H54 (cell line): ENCODE data around the gene STOX1.
"Not testable (repeated sequence)": the region's sequence is repeated elsewhere in the genome, so short reads cannot be mapped to it uniquely, and the experiment has no call there.

ENCODE experiments used
- DNase-seq: peaks from one replicate; pipeline ENCODE4 v3.0.0; 2011; ENCODE audit warnings: low spot score, mixed read lengths; ENCODE audit not compliant: insufficient read length
- FAIRE-seq: peaks from 3 replicates; lab custom pipeline; 2011; peaks lifted over from hg19 to GRCh38; lab: Jason Lieb, UNC
- POLR2A ChIP-seq: IDR thresholded peaks from 2 replicates; pipeline ENCODE4 v1.6.1; 2011; ENCODE audit warnings: low read depth, mild to moderate bottlenecking, low read length

STOX1 gene

GRCh38 chr10:68826764-68827591 is at the start of gene STOX1:
STOX1 (plus strand) TSS chr10:68827531; CDS start chr10:68827624, 93 bp downstream.
- TF ChIP-seq POLR2A = no peak
- FAIRE-seq = no peak
- peak; percentile 77 for DNase-seq

GRCh38 chr10:68781613-68782574 is 45.4 kb upstream of the STOX1 start:
- no peak for DNase-seq
- TF ChIP-seq POLR2A = no peak
- no peak for FAIRE-seq

- TF ChIP-seq POLR2A = no peak
- FAIRE-seq = no peak
- DNase-seq = no peak
Observed at GRCh38 chr10:68784476-68784875, 42.9 kb upstream of the STOX1 start.

GRCh38 chr10:68787813-68788212 is 39.5 kb upstream of the STOX1 start:
- FAIRE-seq = no peak
- TF ChIP-seq POLR2A = no peak
- no peak for DNase-seq

GRCh38 chr10:68790476-68790875 is 36.9 kb upstream of the STOX1 start:
- DNase-seq (no peak), FAIRE-seq (no peak)
- no peak for TF ChIP-seq POLR2A

- TF ChIP-seq POLR2A = no peak
- FAIRE-seq (no peak), DNase-seq (no peak)
Observed at GRCh38 chr10:68792115-68792514, 35.2 kb upstream of the STOX1 start.

- TF ChIP-seq POLR2A = no peak
- FAIRE-seq (no peak), DNase-seq (no peak)
Observed at GRCh38 chr10:68795886-68796532, 31.3 kb upstream of the STOX1 start.

GRCh38 chr10:68796605-68797004 is 30.7 kb upstream of the STOX1 start:
- TF ChIP-seq POLR2A = no peak
- FAIRE-seq (no peak), DNase-seq (no peak)

- DNase-seq = no peak
- FAIRE-seq = no peak
- TF ChIP-seq POLR2A = no peak
Observed at GRCh38 chr10:68800211-68800610, 27.1 kb upstream of the STOX1 start.

GRCh38 chr10:68804692-68805091 is 22.6 kb upstream of the STOX1 start:
- TF ChIP-seq POLR2A = no peak
- DNase-seq (no peak), FAIRE-seq (no peak)

GRCh38 chr10:68810830-68811229 is 16.5 kb upstream of the STOX1 start:
- not testable (repeated sequence) for FAIRE-seq, DNase-seq

GRCh38 chr10:68811314-68812009 is 15.9 kb upstream of the STOX1 start:
- FAIRE-seq (no peak), DNase-seq (no peak)

GRCh38 chr10:68812420-68812819 is 14.9 kb upstream of the STOX1 start:
- FAIRE-seq = no peak
- no peak for DNase-seq
- TF ChIP-seq POLR2A = no peak

More at GRCh38 chr10:68811314-68812009, 15.9 kb upstream of the STOX1 start:
- TF ChIP-seq POLR2A = no peak
